GM21786 (cell line): ENCODE measurements around the gene RHBDL3.
"Not testable (repeated sequence)": the region's sequence is repeated elsewhere in the genome, so short reads cannot be mapped to it uniquely, and the experiment has no call there.

Experiments used
- ATAC-seq: cut with Tn5 transposase; IDR thresholded peaks from one replicate; pipeline ENCODE4 v1.9.1; 2021; ENCODE audit not compliant: unreplicated experiment

The RHBDL3 gene

DNA sequence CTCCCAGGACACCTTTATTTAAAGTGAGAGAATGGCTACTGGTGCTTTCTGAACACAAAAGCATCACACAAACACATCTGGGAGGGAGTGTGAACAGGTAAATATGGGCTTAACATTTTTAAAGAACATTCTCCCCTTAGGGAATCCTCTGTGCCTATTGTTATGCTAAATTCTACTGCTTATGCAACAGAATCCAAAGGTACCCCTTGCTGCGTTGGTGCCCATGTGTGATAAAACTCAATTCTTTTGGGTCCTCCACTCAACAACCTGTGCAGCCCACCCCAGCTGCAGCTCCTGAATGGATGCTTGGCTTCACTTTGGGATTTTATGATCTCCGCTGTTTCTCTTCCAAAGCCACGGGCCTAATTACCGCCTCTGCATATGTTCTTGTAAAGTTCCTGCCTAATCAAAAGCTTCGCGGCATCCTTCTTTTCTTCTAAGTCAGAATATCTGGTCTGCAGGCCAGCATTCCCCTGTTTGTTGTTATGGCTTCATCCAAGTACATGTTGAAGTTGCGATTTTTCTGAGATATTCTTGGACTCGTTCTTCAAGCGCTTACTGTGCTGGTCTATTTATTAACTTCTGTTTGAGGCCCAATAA lies 23.9 kb downstream of the RHBDL3 start:
- no peak for ATAC-seq

DNA sequence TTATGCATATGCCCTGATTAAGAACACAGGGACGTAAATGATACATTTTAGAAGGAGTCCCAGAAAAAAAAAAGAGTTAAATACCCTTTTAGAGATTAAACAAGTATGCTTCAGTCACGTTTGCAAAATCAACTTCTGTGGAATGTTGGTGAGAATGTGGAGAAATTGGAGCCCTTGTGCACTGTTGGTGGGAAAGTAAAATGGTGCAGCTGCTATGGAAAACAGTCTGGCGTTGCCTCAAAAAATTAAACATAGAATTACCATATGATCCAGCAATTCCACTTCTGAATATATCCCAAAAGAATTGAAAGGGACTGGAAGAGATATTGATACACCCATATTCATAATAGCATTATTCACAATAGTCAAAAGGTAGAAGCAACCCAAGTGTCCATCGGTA lies 26.5 kb downstream of the RHBDL3 start:
- no peak for ATAC-seq

DNA sequence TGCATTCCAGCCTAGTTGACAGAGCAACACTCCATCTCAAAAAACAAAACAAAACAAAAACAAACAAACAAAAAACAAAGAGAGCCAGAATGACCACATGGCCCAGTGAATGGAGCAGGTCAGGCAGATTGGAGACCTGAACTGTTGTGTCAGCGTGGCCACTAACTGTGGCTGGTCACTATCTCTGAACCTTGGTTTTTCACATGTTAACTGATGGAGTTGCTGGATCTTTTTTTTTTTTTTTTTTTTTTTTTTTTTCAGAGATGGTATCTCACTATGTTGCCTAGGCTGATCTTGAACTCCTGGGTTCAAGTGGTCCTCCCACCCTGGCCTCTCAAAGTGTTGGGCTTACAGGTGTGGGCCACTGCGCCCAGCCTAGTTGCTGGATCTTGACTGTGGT lies 31.8 kb downstream of the RHBDL3 start:
- ATAC-seq, result no peak

DNA sequence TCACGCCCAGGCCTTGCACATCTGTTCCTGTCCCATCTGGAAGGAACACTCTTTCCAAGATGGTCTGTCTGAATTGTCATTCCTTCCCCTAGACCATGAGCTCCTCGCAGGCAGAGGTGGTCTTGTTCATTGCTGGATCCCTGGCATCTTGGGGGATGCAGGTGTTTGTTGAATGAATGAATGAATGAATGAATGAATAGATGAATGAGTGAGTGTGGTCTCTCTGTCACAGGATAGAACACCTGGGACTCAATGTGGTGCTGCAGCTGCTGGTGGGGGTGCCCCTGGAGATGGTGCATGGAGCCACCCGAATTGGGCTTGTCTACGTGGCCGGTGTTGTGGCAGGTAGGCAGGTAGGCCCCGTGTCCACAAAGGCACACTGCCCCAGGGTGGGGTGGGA lies 32.2 kb downstream of the RHBDL3 start:
- no peak for ATAC-seq

DNA sequence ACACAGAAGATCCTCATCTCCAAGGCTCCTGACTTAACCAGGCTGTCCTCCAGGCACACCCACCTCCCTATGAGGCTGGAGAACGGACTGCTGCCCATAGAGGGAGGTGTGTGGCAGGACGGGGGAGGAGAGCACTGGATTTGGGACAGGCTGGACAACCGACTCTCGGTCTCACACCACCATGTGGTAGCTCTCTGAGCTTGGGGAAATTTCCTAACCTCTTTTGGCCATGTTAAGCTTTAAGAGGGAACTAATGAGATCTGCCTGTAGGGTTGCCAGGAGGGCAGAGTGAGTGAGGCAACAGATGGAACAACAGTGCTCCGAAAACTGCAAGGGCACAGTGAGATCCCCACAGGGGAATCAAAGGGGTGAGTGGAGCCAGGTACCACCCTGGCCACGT lies 32.7 kb downstream of the RHBDL3 start:
- no peak for ATAC-seq

DNA sequence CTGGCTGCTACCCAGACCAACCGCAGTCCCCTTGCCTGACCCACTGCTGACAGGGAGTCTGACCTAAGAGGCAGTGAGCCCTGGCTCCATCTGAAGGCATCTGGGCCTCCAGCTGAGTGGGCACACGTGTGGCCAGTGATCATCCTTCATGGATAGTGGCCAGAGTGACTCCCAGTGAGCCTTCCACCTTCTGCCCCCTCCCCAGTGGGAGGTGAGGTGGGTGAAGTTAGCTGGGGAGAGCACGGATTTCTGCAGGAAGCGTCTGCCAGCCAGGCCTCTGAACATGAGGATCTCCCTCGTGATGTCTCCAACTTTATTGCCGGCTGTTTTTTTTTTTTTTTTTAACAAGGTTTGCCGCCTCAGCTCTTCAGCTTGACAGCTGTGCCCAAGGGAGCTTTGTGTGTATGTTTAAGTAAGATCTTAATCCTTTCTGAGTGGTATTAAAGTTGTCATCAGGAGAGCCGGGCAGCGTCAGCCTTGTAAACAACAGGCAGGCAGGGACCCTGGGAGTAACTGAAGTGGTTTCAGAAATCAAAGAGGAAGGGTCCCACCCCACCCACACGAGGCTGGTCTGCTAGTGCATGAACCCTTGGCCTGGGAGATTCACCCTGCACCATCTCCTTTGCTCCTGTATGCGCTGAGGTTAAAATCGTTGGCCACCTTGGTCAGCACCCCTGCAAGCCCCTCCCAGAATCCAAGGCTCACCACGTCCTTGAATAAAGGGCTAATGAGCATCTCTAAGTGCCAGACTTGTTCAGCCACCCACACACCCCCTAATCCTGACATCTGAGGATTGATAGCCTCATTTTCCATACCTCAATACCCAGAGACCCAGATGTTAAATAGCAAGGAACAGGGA lies 33.3 kb downstream of the RHBDL3 start:
- no peak for ATAC-seq

DNA sequence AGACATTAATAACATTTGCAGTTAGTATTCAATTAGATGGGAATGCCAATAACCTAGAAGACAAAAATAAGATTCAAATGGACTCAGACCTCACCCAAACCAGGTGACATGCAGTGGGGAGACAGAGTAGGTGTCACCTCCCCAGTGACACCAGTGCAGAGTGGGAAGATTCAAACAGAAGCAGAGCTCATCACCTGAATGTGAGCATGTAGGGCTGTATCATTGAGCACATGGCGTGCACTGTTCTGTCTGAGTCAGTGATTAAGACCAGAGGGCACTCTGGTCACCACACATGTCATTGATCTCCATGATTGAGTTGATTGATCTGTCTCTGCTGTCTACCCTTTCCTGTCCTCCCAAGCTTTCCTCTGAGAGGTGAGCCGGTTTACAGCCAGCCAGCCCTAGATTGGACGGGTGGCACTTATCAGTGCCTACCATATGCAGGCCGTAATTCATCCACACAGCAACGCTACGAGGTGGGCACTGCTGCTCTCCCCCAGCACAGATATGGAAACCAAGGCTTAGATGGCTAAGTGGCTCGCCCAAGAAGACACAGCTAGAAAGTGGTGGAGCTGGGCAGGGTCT lies 34.0 kb downstream of the RHBDL3 start:
- no peak for ATAC-seq

DNA sequence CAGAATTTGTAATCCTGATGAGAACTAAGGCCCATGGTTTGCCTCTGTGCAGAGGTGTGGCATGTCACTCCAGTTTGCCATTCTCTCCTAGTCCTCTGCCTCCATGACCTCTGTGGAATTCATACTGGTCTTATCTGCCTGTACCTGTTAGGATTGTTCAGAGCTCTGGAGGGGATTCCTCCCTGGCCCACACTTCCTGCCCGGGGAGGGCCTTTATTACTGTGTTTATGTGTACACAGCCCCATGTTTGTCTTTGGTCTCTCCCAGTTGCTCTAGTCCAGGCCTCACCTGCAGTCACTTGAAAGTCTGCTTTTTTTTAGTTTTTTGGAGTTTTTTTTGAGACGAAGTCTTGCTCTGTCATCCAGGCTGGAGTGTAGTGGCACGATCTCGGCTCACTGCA lies 36.4 kb downstream of the RHBDL3 start:
- ATAC-seq, result no peak

DNA sequence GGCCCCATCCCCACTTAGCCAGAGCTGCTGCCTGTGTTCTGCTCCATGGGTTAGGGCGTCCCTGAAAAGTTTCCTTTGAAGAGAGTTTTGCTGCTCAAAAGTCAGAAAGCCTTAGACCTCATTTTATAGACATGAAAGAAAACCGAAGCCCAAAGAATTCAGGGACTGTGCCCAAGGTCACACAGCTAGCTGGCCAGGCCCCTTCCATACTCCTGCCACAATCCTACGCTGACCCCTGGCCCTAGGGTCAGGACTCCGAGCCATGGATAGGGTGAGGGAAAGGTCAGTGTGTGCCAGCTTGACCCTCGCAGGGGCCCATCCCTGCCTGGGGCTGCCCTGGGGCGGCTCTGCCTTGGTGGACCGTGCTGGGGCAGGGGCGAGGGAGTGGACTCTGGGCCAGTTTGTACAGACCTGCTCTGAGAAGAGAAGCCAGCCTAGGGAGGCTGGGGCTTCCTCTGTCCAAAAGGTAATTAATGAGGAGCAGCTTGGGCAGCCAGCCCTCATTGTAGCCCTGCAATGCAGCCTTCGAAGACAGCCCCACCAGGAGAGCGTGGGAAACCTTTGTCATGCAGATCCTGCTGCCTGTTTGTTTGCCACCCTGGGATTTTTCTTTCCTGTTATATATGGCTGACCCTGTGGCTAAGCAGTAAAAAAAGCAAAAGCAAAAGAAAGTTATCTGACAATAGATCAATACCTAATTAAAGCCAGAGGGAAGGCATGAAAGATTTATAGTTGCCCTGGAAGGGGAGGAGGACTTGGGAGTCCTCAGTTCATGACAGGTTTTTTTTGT lies 37.4 kb downstream of the RHBDL3 start:
- no peak for ATAC-seq

DNA sequence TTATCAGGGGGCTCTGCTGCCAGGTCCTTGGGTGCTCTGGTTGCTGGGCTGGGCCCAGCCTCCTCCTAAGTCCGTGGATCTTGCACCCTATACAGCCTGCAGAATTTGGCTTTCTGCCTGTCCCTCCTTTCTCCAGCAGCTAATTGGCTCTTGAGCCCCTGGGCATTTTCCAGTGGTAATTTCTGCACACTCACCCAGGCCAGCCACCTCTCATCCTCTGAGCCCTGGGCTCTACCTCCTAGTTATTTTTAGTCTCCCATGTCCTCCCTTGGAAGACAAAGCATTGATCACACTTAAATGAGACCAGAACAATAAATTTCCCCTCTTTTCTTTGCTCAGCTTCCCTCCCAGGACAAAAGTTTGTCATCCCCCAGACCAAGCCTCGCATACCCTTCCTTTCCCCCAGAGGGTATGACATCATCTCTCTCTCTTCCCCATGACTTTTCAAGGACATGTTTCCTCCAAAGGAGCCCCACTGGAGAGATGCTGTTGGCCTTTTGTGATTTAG lies 38.2 kb downstream of the RHBDL3 start:
- no peak for ATAC-seq

DNA sequence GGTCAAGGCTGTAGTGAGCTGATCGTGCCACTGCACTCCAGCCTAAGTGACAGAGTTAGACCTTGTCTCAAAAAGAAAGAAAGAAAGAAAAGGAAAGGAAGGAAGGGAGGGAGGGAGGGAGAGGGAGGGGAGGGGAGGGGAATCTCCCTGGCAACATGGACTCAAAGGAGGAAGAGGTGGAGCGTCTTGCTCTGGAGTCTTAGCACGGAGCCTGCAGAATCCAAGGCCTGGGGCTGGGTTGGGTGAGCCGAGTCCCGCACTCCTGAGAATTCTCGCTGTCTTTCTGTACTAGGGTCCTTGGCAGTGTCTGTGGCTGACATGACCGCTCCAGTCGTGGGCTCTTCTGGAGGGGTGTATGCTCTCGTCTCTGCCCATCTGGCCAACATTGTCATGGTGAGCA lies 39.4 kb downstream of the RHBDL3 start:
- no peak for ATAC-seq

DNA sequence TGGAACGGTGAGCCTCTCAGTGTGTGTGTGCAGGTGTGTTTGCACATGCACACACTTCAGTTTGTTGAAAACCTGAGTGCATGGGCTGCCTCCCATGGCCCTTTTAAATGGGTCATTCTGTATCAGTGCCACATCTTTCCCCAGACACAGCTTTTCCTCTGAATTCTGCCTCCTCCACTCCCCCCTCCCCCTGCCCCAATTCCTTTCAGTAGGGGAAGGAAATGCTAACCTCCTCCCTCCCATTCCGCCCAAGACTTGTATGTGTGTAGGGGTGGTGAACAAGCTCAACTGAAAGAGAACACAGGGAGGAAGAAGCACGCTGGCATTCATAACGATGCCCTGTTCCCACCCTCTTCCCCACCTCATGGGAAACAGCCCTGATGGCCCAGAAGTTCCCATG lies 42.0 kb downstream of the RHBDL3 start:
- ATAC-seq, result no peak

DNA sequence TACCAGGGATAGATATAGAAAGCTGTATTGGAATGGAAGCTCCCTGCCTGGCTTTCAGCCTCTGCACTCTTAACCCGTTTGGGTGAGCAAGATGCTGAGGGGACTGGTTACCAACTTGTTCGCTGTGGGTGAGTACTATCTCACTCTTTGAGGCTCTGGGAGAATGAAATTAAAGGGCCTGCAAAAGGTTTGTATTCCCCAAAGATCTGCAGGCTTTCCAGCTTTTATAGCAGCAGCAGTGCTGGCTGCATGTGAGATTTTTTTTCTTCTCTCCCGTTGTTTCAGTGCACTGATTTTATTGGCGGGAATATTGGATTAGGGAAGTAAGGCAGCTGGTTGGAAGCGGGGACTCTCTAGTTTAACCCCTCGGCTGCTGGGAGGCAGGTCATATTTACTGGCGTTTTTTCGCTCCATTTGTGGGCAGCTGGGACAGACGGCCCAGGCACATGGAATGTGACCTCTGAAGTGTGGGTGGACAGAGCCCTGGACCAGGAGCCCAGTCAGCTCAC lies 45.5 kb downstream of the RHBDL3 start:
- no peak for ATAC-seq

DNA sequence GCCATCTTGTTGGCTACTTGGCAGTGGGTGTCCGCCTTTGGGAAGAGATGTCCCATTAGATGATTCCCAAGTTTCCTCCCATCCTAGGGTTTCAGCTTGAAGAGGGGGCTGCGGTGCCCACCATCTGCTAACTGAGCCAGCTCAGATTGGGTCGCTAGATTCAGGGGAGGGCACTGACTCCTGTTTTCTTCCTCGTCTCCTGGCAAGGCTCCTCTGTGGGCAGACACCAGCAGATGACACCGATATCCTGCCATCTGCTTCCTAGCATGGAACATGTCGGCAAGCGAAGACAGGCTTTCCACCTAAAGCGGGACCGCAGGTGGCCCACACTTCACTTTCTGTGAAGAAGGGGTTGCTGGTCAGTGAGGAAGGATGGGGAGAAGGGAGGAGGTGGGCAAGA lies 49.0 kb downstream of the RHBDL3 start:
- no peak for ATAC-seq

DNA sequence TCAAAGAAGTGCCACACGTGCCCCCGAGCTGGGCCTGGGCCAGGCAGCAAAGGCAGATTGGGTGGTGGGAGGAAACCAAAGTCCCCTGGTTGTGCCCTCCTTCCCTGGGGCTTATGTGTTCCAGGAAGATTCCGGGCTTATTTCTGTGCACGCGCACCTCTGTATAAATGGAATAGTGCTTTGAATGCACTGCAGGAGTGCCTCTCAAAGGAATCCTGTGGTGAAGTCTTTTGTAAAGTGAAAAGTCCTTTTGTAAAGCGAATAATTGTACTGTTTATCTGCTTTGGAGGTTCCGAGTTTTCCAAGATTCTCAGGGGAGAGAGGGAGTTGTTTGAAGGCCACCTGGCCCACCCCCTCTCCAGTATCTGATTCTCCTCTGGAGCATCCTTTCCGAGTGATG lies 49.5 kb downstream of the RHBDL3 start:
- no peak for ATAC-seq

DNA sequence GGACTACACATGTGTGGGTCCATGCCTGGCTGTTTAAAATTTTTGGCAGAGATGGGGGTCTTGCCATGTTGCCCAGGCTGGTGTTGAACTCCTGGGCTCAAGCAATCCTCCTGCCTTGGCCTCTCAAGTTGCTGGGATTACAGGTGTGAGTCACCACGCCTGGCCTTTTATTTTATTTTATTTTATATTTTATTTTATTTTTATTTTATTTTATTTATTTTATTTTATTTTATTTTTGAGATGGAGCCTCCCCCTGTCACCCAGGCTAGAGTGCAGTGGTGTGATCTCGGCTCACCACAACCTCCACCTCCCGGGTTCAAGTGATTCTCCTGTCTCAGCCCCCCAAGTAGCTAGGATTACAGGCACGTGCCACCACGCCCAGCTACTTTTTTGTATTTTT lies 51.0 kb downstream of the RHBDL3 start:
- ATAC-seq, result not testable (repeated sequence)

DNA sequence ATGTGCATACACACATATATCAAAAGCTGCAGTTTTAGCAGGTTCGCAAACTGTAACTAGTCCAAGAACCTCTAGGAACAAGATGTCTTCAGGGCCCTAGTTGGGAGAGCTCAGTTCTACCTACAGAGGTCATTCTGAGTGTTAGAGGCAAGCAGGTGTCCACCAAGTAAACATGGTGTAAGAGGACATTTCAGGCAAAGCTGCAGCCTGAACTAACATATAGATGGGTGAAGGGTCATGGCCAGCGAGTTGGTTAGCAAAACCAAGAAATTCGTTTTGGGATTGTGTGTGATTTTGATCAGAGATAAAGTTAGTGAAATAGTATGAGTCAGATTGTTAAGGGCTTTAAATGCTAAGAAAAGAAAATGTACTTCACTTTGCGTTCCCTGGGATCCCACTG lies 51.7 kb downstream of the RHBDL3 start:
- ATAC-seq, result no peak

DNA sequence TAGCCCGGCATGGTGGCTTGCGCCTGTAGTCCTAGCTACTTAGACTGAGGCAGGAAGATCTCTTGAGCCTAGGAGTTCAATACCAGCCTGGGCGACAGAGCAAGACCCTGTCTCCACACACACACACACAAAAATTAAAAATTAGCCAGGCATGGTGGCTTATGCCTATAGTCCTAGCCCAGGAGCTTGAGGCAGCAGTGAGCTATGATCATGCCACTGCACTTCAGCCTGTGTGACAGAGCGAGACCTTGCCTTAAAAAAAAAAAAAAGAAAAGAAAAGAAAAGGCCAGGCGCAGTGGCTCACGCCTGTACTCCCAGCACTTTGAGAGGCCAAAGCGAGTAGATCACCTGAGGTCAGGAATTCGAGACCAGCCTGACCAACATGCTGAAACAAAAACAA lies 52.4 kb downstream of the RHBDL3 start:
- ATAC-seq, result no peak

DNA sequence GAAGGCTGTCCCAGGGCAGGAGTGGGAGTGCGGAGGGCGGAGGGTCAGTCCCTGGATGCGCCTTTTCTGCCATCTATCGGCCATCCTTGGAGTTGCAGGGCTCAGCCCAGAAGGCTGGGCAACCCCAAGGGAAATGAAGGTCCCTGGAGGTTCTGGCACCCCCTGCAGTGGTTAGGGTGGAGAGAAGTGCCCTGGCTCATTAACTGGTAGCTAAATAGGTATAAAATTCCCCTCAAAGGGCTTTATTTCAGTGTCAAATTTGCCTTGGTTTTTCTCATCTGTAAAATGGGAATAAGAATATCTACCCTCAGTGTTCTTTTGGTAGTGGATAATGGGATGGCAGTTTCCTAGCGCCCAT lies 53.9 kb downstream of the RHBDL3 start:
- ATAC-seq, result no peak

DNA sequence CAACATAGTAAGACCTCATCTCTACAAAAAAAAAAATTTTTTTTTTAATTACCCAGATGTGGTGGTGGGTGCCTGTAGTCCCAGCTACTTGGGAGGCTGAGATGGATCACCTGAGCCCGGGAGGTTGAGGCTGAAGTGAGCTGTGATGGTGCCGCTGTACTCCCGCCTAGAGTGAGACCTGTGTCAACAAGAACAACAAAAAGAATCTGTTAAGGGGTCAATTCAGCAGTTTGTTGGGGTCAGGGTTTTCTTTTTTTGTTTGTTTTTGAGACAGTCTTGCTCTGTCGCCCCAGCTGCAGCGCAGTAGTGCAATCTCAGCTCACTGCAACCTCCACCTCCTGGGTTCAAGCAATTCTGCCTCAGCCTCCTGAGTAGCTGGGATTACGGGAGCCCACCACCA lies 54.4 kb downstream of the RHBDL3 start:
- not testable (repeated sequence) for ATAC-seq

DNA sequence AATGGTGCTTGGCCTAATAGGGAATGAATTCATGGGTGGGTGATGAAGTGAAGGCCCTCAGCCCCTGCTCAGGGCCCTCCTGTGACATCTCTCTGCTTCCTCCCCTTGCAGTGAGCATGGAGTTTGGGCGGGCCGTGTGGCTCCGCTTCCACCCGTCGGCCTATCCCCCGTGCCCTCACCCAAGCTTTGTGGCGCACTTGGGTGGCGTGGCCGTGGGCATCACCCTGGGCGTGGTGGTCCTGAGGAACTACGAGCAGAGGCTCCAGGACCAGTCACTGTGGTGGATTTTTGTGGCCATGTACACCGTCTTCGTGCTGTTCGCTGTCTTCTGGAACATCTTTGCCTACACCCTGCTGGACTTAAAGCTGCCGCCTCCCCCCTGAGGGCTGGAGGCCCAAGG lies 55.2 kb downstream of the RHBDL3 start:
- ATAC-seq, result no peak
